GM12892 (cell line): Measurements from ENCODE around the gene NACA.

ENCODE experiments used
- POLR2A ChIP-seq: IDR thresholded peaks from 2 replicates; pipeline ENCODE4 v1.6.1; 2011; ENCODE audit warnings: low read depth, low read length, control low read depth
- POLR2AphosphoS5 ChIP-seq: IDR thresholded peaks from 2 replicates; pipeline ENCODE4 v1.6.1; 2011; ENCODE audit warnings: low read depth, low read length, control low read depth
- TAF1 ChIP-seq: IDR thresholded peaks from 2 replicates; pipeline ENCODE4 v1.6.1; 2011; ENCODE audit warnings: low read depth, mild to moderate bottlenecking, control low read depth, low read length, borderline replicate concordance

GRCh38 chr12:56722832-56723231 is 2.3 kb downstream of the NACA start:
- TF ChIP-seq POLR2A (no peak), POLR2AphosphoS5 (no peak), TAF1 (no peak)
